Raji (cell line): Measurements from ENCODE around the gene SIX1.

ENCODE experiments used
- POLR2A ChIP-seq: IDR thresholded peaks from 2 replicates; pipeline ENCODE4 v1.6.1; 2011; ENCODE audit warnings: low read depth, low read length, control low read depth; ENCODE audit not compliant: insufficient read depth

The SIX1 gene

GRCh38 chr14:60594062-60594461 lies 55.2 kb downstream of the SIX1 start:
- TF ChIP-seq POLR2A, result no peak
